ENCODE results near the gene MAP3K19.

MAP3K19 gene

DNA sequence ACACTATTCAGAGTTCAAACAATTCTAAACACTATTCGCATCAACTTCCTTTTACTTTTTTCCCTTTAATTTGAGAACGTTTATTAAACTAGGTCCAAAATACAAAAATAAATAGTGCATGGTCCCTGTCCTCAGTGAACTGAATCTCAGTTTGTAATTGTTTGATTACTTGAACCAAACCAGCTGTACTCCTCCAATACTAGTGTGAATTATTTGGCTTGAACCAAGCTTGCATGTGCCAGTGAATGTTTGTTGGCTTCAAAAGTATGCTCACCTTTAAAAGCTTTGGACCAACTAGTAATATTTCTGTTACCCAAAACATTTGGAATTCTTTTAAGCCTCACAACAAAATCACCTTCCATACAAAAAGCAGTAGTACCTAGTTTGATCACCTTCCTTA, 113.1 kb downstream of the MAP3K19 start:
- DNase-seq (ENCODE audit: low spot score), result no peak

GRCh38 chr2:134933732-134934131, 113.5 kb downstream of the MAP3K19 start:
- no peak for DNase-seq (ENCODE audit: low spot score)

- no peak for DNase-seq (ENCODE audit: low spot score)
These were observed 114.3 kb downstream of the MAP3K19 start for GRCh38 chr2:134932864-134933526.

DNA sequence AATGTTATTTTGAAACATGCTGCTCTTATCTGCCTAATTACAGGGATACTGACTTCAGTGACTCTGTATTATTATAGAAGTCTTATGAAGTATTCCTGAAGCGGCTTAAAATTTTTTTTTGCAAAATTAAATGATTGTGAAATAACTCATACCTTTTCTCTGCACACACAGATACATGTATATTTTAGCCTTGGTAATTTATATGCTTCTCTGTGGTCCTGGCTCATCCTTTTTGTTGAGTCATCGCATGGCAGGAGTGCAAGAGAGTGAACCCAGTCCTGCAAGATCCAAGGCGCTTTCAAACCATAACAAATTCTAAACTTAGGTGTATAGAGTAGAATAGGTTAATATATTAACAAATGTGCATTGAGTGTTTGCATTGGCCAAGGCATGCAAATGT, 120.1 kb downstream of the MAP3K19 start:
- DNase-seq (ENCODE audit: low spot score), result no peak

DNA sequence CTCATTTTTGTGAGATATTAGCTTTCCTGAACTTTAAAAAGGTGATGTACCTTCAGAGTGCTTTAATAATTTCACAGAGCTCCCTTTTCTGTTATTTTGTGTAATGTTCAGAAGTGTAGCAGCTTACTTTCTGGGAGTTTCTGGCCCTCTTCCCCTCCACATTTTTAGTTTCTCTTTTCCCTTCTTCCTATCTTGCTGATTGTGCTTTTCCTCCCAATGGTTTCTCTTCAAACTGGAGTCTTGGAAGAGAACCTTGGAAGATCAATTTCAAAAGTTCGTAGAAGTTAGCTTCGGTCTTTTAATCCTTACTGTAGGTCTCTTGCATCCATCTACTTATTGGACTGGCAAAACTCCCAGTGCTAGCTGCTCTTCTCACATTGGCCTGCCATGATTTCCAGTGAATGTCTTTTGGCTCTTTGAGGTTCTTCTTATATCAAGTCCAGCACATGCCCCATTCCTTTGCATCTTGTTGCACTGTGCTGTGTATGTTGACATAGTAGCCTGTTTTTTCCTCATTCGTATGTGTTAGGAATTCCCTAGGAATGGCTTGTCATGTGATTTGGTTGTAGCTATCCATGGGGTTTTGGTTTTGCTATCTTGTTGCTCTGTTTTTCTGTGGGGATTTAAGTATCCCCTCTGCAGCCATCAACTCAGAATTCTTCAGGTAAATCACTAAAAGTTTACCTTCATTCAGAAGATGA, 120.9 kb downstream of the MAP3K19 start:
- DNase-seq (ENCODE audit: low spot score), result no peak

DNA sequence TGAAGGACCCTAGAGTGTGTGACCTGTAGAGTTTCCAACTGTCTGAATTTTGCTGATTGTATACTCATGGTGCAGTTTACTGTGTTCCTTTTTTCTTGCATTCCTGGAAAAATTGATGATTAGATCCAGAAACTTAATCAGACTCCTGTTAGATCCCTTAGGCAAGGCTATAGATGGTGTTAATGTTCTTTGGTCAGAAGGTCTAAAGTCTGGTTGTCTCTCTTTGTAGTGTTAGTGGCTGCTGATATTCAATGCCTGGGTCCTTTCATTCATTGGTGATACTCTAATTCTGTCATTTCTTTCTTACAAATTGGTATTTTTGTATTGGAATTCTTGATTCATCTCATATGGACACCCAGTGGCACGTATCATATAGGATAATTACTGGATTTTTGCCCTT, 122.3 kb downstream of the MAP3K19 start:
- no peak for DNase-seq (ENCODE audit: low spot score)

DNA sequence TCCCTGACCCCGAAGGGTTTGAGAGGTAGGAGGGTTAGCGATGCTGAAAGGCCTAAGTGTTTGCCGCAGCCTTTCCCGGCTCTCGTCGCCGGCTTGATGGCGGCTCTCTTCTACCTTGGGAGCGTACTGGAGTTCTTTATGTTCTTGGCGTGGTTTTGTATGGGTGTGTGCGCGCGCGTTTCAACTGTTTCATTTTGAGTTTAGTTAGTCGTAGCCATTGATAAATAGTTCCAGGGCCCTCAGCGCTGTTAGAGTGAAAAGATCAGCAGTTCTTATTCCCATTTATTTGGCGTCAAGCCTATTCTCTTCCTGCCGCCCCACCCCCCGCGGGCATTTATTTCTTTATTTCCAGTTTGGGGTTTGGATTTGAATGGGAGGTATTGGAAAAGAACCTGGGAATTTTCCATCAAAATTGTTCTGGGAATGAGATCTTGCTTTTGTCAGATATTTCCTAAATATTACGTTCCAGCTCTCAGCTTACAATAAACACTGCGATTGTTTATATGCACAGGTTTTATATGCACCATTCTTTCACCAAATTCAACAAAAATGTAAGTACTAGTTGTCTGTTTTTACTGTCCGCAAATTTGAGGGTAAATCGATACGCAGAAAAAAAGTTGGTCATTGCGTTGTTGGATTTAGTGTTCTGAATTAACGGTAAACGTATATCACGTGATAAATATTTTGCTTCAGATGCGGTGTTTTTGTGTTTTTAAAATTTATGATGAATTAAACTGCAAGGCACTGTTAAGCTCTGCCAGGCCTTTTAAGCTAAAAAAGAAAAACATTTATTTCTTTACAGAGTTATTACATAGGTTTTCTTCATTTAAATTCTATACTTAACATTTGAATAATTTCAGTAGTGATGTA, 127.7 kb downstream of the MAP3K19 start:
- DNase-seq (ENCODE audit: low spot score), result peak; percentile 21

- DNase-seq (ENCODE audit: low spot score), result peak; percentile 99
These were observed 128.5 kb downstream of the MAP3K19 start, which contains the start of gene CCNT2 for GRCh38 chr2:134918526-134919340. CCNT2 (plus strand) TSS chr2:134918822; CDS start chr2:134918855, 33 bp downstream.

DNA sequence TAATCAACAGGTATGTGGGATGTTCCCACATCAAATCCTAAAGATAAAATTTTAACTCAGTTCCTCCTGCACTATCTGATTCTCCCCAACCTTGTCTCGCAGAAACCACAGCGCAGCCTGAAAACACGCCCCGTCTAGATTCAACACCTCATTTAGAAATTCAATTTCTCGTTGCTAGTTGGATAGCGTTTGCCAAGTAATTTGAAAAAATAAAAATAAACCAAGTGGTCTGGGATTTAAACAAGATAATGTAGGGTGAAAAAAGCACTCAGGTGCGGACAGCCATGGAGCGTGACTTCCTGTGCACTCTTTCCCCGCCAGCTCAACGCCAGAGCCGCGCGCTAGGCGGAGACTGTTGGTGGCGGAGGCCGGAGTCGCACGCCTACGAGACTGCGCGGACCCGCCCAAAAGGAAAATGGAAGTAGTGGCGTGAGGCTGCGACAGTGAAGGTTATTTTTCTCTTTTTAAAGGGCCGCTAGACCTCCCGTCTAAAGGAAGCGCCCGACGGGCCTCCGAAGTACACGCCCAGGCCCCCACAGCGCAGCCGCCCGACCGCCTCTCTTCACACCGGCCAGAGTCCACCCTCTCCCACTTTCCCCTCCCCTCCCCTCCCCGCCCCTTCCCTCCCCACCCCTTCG, 129.2 kb downstream of the MAP3K19 start:
- DNase-seq (ENCODE audit: low spot score), result no peak

GRCh38 chr2:134917360-134917865, 129.8 kb downstream of the MAP3K19 start:
- no peak for DNase-seq (ENCODE audit: low spot score)

Data from SK-N-DZ (cell line).